Activated CD4-positive, alpha-beta T cell treated with anti-CD3 and anti-CD28 coated beads, Interleukin-2, Interleukin-6, amounts not matched to agents 100 ng/mL and 50 ng/mL, durations not matched to agents 16 hours and 8 hours (primary cell): ENCODE results near the gene ZNF160.
"Not testable (repeated sequence)": the region's sequence is repeated elsewhere in the genome, so short reads cannot be mapped to it uniquely, and the experiment has no call there.

Source experiments
- DNase-seq: peaks from one replicate; pipeline ENCODE4 v3.0.0-alpha.2; 2020

ZNF160 gene

DNA sequence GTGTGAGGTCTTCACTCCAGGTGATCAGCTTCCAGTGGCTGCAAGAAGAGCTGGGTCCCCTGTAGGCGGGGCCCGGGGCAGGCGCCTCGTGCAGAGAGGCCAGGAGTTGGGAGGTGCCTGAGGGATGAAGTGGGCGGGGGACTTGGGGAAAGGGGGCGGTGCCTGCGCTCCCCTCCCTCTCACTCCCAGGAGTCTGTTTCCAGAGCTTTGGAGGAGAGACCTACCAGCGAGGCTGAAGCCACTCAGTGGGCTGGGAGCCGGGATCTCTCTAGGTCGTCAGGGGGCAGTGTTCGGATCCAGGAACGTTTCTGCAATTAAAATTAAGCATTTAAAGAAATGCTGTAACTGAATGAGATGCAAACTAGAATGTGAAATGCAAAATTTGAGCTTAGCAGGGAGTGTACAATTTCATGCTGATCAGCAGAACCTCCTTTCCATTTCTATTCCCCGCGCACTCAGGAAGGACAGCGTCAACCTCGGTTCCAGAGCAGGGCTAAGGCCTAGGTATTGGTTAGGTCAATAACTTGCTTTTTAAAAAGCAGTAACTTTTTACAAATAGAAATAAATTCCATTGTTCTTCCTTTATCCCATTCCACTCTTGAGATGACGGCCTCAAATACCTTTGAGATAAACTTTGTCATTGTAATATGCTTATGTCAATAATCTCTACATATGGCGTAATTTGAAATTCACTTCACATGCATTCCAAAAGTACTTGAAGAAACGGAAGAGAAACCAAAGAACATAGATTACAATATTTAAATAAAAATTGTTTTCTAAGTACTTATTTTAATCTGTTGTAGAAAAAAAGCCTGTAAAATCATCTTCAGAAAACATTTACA, 11.6 kb downstream of the ZNF160 start:
- DNase-seq = no peak

DNA sequence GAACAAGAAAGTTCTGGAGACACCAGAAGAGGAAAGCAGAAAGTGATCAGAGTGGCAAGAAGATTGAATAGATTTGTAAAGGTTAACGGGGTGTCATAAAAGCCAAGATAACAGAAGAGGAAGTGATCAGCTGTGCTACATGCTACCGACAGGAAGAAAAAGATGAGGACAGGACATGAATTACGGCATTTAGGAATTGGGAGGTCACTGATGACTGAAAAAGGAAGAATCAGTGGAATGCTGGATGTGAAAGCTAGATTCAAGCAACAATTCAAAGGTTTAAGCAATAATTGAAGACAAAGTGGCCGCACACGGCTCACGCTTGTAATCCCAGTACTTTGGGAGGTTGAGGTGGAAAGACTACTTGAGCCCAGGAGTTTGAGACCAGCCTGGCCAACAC, 15.1 kb downstream of the ZNF160 start:
- DNase-seq = no peak

DNA sequence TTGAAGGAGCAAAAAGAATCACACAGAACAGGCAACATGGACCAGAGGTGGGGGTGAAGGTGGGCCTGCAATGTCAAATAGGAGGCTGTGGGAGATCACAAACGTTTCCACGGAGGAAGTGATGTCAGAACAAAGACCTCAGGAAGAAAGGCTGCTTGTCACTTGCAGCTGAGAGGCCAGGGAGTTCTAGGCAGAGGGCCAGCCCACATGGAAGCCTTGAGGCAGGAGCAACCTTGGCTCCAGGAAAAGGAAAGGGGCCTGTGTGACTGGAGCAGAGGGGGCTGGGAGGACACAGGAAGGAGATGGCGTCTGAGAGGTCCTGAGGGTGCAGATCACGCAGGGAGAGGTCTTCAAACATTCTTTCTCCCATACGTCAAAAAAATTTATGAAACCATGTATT, 16.3 kb downstream of the ZNF160 start:
- no peak for DNase-seq

DNA sequence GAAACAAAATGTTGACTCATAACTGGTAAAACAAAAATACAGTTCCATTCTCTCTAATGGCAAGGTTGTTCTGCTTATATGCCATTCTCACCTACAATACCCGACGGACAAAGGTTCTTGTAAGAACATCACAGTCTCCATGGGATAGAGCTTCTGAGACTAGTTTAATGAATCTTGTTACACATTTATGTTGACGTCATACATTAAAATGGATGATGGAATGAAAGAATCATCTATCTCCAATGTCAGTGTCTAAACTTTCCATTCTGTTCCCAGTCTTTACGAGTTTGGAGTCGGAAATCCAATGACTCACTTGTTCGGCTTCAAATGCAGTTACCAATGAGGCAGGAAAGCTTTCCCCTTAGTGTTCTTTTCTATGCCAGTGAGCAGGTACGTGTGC, 17.7 kb downstream of the ZNF160 start:
- DNase-seq = no peak

DNA sequence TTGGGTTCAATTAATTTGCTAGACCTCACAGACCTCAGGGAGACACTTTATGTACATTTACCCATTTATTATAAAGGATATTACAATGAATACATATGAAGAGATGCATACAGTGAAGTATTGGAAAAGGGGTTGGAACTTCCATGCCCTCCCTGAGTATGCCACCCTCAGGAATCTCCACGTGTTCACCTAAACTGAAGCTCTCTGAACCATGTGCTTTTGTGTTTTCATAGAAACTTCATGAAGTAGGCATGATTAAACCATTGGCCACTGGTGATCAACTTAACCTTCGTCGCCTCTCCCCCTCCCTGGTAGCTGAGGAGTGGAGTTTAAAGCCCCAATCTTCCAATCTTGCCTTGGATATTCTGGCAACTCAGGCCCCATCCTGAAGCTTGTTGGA, 20.3 kb downstream of the ZNF160 start:
- DNase-seq = no peak

DNA sequence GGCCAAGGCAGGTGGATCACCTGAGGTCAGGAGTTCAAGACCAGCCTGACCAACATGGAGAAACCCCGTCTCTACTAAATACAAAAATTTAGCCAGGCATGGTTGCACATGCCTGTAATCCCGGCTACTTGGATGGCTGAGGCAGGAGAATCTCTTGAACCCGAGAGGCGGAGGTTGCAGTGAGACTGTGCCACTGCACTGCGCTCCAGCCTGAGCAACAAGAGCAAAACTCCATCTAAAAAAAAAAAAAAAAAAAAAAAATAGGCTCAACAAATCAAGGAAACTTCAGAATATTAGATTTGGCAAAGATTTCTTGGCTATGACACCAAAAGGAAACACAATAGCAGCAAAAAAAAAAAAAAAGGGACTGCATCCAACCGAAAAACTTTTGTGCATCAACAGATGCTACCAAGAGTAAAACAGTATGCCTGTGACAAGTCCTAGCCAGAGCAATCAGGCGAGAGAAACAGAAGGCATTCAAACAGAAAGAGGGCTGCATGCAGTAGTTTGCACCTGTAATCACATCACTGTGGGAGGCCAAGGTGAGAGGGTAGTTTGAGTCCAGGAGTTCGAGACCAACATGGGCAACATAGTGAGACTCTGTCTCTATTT, 23.8 kb downstream of the ZNF160 start:
- no peak for DNase-seq

DNA sequence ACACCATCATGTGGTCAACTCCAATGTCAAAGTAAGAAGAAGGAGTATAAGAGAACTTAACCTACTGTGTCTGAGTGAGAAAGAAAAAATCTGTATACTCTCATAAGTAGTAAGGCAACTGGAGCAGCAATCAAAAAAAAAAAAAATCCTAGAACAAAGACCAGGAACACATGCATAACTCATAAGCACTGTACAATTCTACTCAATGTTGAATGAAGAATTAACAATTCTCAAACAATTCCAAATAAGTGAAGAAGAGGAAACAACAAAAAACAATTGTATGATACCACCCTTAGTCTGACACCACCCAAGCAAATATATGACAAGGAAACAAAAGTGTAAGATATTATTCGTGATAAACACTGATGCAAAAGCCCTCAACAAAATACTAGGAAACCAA, 24.6 kb downstream of the ZNF160 start:
- DNase-seq = no peak

DNA sequence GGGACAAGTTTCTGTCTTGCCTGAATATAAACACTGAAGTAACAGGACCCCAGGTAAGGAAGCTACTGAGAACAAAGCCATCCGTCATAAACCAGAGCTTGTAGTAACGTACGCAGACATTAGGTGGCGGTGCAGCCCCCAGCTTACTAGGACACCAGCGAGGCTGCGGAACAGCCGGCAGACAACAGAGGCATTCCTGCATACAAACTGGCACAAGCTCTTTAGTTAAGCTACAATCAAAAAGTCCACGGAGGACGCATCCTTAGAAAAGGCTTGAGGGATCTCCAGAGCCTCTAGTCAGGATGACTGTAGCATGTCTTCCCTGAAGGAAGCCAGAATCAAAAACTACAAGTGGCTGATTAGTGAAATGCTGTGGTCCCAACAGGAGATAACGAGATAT, 26.2 kb downstream of the ZNF160 start:
- no peak for DNase-seq

DNA sequence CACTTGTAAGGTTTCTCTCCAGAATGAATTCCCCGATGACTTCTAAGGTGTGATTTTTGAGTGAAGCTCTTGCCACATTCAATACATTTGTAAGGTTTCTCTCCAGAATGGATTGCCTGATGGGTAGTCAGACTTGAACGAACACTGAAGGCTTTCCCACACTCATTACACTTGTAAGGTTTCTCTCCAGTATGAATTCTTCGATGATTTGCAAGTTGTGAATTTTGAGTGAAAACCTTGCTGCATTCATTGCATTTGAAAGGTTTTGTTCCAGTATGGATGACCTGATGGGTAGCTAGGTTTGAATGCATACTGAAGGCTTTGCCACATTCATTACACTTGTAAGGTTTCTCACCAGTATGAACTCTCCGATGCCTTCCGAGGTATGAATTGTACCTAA, 34.4 kb downstream of the ZNF160 start:
- DNase-seq = no peak

DNA sequence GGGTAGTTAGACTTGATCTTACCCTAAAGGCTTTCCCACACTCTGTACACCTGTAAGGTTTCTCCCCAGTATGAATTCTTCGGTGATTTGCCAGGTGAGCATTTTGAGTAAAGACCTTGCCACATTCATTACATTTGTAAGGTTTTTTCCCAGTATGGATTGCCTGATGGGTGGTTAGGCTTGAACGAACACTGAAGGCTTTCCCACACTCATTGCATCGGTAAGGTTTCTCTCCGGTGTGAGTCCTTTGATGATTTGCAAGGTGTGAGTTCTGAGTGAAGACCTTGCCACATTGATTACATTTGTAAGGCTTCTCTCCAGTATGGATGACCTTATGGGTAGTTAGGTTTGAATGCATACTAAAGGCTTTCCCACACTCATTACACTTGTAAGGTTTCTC, 35.0 kb downstream of the ZNF160 start:
- no peak for DNase-seq

DNA sequence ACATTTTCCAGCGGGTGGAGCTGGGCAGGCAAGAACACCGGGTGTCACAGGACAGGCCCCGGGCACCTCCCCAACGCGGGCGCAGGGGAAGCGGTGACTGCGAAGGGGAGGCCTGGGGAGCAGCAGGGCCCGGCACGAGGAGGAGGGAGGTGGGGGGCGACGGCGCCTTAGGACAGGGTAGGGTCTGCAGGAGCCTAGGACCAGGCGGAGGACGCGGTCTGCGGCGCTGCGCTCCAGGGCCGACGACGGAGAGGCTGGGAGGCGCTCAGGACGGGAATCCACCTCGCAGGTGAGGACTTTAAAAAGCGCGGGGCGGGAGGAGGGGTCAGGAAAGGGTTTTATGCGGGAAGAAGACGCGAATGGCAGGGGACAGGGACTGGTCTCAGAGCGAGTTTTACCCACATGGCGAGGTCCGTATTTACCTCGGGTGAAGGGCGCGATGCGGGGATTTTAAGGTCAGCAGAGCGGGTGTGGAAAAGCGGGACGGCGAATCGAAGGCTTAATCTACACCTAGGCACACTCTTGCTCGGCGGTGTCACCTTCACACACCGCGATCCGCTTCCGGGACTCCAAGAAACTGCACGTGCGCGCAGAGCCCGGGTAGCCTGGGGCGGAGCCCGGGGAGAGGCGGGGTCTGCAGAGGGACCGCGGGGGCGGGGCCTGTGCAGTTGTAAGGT, 45.2 kb downstream of the ZNF160 start:
- no peak for DNase-seq

DNA sequence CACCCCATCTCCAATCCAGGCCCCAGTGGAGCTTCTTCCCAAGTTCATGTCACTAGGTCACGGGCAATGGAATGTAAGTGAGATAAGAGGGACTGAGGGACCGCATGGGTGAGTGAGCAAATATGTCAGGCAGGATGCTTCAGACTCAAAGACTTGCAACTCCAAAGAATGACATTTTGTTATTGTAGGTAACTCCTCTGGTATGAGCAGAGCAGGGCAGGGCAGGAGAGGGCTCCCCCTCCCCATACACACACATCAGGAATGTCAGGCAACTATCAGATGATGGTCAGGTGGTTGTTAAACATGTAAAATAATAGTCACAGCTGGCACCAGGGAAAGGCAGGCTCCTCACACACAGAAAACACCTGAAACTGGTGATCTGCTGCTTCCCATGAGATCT, 48.1 kb downstream of the ZNF160 start:
- DNase-seq = no peak

DNA sequence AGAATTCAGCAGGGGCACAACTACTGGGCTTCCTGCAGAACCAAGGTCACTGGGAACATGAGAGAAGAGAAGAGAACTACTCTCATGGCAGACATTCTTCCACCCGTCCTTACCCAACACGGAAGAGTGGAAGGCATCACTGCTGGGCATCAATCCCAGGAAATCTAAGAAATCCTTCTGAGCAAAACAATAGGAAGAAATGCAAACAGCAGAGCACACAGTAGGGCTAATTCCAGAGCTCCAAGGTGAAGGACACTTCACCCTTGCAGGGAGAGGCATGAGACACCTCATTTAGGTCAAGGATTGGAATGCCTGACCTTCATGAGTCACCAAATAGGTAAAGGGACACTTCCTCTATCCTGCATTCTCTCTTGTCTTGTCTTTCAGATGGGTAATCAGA, 55.8 kb downstream of the ZNF160 start:
- DNase-seq = no peak

DNA sequence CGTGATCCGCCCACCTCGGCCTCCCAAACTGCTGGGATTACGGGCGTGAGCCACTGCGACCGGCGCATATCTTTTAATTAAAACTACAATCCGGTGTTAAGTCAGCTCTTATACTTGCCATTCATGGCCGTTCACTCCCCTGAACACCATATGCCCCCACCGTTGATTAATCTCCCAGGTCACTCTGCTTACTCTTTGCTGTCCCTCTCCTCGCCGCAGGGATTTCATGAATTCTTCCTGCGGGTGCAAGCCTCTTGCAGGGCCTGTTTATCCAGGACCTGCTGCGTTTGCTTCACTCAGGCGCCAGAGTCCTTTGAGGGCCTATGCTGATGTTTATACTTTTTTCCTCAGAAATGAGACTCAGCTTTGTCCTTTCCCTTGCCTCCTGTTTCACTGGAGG, 57.7 kb downstream of the ZNF160 start:
- DNase-seq = no peak

DNA sequence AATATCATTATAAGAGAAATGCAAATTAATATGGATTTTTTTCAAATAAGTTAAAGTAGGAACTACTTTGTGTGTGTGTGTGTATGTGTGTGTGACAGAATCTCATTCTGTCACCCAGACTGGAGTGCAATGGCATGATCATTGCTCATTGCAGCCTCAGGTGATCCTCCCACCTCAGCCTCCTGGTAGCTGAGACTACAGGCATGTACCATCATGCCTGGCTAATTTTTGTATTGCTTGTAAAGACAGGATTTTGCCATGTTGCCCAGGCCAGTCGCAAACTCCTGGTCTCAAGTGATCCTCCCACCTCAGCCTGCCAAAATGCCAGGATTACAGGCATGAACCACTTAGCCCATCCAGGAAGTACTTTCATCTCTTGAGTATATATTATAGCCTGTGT, 61.9 kb downstream of the ZNF160 start:
- no peak for DNase-seq

DNA sequence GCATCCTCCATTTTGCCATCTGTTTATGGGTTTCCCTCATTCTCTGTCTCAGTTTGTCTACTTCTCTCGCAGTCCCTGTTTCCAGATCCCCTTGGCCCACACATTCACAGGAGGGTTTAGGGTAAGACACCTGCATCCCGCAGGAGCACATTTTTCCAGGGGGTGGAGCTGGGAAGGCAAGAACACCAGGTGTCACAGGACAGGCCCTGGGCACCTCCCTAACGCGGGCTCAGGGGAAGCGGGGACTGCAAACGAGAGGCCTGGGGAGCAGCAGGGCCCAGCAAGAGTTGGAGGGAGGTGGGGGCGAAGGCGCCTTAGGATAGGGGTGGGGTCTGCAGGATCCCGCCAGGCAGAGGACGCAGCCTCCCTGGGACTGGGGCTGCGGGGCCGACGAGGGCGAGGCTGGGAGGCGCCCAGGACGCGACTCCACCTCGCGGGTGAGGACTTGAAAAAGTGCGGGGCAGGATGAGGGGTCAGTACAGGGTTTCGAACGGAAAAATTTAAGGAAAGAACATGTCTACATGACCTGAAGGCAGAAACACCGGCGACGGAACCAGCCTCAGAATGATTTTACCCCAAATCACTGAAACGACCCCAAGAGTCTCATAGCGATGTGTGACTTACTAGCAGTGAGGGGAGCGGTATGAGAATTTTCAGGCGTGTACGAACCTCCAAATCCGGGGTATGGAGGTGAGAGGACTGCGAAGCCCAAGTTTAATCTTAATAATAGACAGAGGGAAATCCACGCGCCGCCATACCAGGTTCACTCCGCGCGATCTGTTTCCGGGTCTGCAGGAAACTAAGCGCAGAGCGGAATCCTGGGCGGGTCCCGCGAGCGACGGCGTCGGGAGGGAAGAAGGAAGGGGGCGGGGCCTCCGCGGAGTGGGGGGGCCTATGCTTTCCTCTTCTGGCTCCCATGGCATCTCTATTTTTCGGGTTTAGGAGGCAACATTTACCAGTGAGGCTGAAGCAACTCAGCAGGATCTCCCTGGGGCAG, 65.8 kb downstream of the ZNF160 start:
- DNase-seq = no peak

DNA sequence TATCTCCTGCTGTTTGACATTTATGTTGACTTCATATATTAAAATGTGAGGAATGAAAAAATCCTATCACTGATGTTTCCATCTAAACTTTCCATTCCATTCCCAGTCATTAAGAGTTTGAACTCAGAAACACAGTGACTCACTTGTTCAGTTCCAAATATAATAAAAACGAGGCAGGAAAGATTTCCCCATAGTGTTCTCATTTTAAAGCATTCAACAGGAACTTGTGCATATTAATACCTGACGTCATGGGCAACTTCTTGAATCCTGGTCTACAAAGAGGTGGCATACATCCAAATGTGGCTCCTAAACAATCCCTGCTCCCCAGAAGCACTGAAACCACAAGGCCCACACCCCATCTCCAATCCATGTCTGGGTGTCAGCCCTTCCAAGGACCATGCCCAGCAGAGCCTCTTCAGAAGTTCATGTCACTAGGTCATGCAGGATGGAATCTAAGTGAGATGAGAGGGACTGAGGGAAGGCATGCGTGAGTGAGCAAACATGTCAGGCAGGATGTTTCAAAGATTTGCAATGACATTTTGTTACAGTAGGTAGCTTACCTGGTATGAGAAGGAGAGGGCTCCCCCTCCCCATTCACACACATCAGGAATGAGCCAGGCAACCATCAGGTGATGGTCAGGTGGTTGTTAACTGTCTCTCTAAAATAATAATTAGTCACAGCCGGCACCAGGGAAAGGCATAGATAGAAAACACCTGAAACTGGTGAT, 68.1 kb downstream of the ZNF160 start:
- DNase-seq = no peak

DNA sequence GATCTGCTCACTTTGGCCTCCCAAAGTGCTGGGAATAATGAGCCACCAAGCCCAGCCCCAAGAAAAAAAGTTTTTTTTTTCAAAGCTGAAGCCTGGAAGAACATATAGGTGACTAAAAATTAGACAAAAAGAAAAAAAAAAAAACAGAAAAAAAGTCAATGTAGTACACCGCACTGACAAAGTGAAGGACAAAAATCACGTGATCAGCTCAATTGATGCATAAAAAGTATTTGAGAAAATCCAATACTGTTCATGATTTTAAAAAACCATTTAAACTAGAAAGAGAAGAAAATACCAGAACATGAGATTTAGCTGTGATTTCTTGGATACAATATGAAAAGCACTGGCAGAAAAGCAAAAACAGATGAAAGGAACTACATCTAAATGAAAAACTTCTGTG, 69.2 kb downstream of the ZNF160 start:
- no peak for DNase-seq

DNA sequence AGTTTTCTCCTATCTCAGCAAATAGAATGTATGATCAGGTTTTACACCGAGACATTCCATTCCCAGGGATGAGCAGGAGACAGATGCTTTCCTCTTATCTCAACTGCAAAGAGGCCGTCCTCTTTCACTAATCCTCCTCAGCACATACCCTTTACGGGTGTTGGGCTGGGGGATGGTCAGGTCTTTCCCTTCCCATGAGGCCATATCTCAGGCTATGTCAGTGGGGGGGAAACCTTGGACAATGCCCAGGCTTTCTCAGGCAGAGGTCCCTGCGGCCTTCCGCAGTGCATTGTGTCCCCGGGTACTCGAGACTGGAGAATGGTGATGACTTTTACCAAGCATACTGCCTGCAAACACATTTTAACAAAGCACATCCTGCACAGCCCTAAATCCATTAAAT, 74.9 kb downstream of the ZNF160 start:
- DNase-seq = not testable (repeated sequence)

DNA sequence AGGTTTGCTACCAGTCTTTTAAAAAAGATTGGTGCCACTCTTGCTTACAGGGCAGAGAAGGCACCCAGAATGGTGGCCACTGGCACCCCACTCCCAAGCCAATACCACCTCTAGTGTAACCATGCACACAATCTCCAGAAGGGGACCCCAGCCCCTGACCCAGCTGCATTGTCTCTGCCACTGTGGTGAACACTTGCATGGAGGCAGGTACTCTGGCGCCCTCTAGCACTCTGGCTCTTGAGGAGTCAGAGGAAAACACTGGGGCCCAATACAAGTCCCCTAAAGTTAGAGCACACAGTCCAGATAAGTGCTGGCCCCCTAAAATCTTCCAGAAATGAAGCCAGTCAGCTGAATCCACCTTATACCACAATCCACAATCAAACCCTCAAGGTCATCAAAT, 83.5 kb downstream of the ZNF160 start:
- DNase-seq = no peak
